ENCODE results near the gene GABRE. TPM values are rescaled to one million over a fixed set of nuclear protein-coding genes. Genes with fewer than 3 reads are reported as not detected.

GABRE gene
- total RNA-seq, 1 donor from 2014 or later = 1.0 TPM

DNA sequence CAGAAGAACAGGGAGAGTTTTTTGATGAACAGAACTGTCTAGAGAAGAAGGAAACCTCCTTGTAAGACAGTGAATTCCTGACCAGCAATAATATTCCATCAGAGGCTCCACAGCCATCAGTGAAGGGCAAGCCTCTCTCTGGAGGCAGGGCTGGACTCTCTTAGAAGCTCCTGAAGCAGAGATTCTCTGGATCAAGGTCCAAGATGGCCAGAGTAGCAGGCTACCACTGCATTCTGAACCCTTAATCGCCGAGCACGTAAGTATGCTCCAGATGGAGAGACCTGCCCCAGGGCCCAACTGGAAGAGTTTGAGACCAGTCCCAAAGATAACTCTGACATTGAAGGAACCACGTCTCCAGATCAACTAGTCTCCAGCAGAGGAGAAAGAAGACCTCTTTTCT lies 16.4 kb downstream of the GABRE start:
- no peak for DNase-seq (ENCODE audit: low spot score)
- Mint-ChIP-seq H3K36me3 (ENCODE audit: low read depth) (no peaks in the 10 kb centered on the region), H3K27me3 (ENCODE audit: low read depth) (no peaks in the 10 kb centered on the region), H3K9me3 (ENCODE audit: low read depth) (peaks cover 55% of the 10 kb centered on the region), H3K4me1 (ENCODE audit: low read depth) (no peaks in the 10 kb centered on the region), H3K27ac (ENCODE audit: unreplicated experiment) (no peak overlapping the region), H3K4me3 (ENCODE audit: unreplicated experiment) (no peak overlapping the region)
- TF ChIP-seq, protein P1, sequence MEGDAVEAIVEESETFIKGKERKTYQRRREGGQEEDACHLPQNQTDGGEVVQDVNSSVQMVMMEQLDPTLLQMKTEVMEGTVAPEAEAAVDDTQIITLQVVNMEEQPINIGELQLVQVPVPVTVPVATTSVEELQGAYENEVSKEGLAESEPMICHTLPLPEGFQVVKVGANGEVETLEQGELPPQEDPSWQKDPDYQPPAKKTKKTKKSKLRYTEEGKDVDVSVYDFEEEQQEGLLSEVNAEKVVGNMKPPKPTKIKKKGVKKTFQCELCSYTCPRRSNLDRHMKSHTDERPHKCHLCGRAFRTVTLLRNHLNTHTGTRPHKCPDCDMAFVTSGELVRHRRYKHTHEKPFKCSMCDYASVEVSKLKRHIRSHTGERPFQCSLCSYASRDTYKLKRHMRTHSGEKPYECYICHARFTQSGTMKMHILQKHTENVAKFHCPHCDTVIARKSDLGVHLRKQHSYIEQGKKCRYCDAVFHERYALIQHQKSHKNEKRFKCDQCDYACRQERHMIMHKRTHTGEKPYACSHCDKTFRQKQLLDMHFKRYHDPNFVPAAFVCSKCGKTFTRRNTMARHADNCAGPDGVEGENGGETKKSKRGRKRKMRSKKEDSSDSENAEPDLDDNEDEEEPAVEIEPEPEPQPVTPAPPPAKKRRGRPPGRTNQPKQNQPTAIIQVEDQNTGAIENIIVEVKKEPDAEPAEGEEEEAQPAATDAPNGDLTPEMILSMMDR (IDR thresholded peaks at IDR 0.05) = no peak

DNA sequence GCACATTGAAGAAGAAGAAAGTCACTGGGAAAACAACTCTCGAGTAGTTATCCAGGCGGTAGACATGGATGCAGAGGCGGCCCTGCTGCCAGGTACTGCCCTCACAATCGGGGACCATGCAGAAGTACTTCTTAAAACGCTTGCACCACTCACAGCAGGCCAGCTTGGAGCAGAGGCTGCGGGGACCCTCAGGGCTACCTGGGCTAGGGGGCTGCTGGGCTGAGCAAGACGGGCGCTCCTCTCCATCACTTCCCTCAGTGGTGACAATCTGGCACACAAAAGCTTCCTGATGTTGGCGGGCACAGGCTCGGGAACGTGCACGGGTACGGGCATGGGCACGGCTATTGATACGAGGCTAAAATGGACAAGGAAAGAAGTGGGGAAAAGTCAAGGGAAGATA lies 19.7 kb downstream of the GABRE start:
- Mint-ChIP-seq H3K27me3 (ENCODE audit: low read depth) (no peaks in the 10 kb centered on the region), H3K9me3 (ENCODE audit: low read depth) (peaks cover 30% of the 10 kb centered on the region), H3K27ac (ENCODE audit: unreplicated experiment) (no peak overlapping the region), H3K4me3 (ENCODE audit: unreplicated experiment) (no peak overlapping the region), H3K4me1 (ENCODE audit: low read depth) (no peaks in the 10 kb centered on the region), H3K36me3 (ENCODE audit: low read depth) (no peaks in the 10 kb centered on the region)
- TF ChIP-seq, protein P1 (IDR thresholded peaks at IDR 0.05) = no peak
- no peak for DNase-seq (ENCODE audit: low spot score)

DNA sequence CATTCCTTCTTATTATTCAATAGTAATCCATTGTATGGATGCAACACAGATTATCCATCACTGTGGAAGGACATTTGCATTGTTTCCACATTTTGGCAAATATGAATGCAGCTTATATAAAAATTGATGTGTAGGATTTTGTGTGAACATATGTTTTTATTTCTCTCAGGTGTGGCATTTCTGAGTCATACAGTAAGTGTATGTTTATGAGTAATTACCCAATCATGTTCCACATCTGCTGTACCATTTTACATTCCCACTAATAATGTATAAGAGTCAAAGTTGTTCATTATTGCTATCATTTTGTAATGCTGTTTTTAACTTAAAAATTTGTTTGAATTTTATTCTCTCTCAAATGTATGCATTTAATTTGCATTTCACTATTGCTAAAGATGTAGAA lies 36.3 kb downstream of the GABRE start:
- Mint-ChIP-seq H3K4me3 (ENCODE audit: unreplicated experiment) (no peak overlapping the region), H3K27me3 (ENCODE audit: low read depth) (no peaks in the 10 kb centered on the region), H3K4me1 (ENCODE audit: low read depth) (no peaks in the 10 kb centered on the region), H3K36me3 (ENCODE audit: low read depth) (no peaks in the 10 kb centered on the region), H3K27ac (ENCODE audit: unreplicated experiment) (no peak overlapping the region), H3K9me3 (ENCODE audit: low read depth) (peaks cover 23% of the 10 kb centered on the region)
- DNase-seq (ENCODE audit: low spot score) = no peak
- TF ChIP-seq, protein P1 (IDR thresholded peaks at IDR 0.05) = no peak

DNA sequence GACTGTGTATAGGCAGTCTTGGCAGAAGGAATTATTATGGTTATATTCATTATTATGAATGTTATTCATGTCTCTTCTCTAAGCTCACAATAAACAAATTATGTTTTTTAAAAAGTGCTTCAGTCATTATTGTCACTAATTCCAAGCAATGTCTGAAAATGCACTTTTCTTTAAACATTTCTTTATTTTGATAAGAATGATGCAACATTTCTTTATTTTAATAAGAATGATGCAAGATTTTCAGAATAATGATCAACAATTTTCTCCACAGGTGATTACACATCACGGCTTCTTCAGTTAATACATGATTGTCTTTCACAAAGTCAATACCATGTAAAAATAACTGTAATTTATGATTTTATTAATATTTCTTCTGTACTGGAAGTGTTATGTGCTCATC lies 39.1 kb downstream of the GABRE start:
- Mint-ChIP-seq H3K27ac (ENCODE audit: unreplicated experiment) (no peak overlapping the region), H3K36me3 (ENCODE audit: low read depth) (no peaks in the 10 kb centered on the region)

DNA sequence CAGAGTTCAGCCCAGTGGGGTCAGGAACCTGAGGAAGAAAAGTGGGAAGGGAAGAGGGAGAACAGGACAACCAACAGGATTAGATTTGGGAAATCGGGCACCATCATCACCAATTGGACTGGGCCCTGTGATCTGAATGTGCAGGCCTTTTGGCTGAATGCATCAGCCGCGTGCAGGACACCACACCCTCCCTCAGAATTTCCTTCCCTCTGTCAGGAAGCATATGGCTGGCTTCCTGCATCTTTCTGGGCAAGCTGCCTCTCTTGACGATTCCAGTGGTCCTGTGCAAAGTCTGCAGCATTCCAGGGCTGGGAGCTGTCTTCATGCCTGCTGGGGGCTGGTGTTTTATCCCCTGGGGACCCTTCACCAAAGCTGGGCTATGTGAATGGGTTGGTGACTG lies 45.4 kb downstream of the GABRE start:
- peaks cover 13% of the 10 kb centered on the region for H3K9me3 Mint-ChIP-seq (ENCODE audit: low read depth)
- H3K27ac Mint-ChIP-seq (ENCODE audit: unreplicated experiment) = no peak overlapping the region
- no peak for DNase-seq (ENCODE audit: low spot score)
- H3K4me3 Mint-ChIP-seq (ENCODE audit: unreplicated experiment) = no peak overlapping the region
- H3K36me3 Mint-ChIP-seq (ENCODE audit: low read depth) = no peaks in the 10 kb centered on the region
- H3K27me3 Mint-ChIP-seq (ENCODE audit: low read depth) = no peaks in the 10 kb centered on the region
- TF ChIP-seq, protein P1 (IDR thresholded peaks at IDR 0.05) = no peak
- no peaks in the 10 kb centered on the region for H3K4me1 Mint-ChIP-seq (ENCODE audit: low read depth)

More for the DNA sequence above, 39.1 kb downstream of the GABRE start:
- no peaks in the 10 kb centered on the region for H3K27me3 Mint-ChIP-seq (ENCODE audit: low read depth)
- H3K4me1 Mint-ChIP-seq (ENCODE audit: low read depth) = no peaks in the 10 kb centered on the region
- TF ChIP-seq, protein P1 (IDR thresholded peaks at IDR 0.05) = no peak
- H3K9me3 Mint-ChIP-seq (ENCODE audit: low read depth) = peaks cover 9% of the 10 kb centered on the region
- DNase-seq (ENCODE audit: low spot score) = no peak
- H3K4me3 Mint-ChIP-seq (ENCODE audit: unreplicated experiment) = no peak overlapping the region
